GM19324 (cell line): Measurements from ENCODE around the gene DDX20.

Experiments used
- ATAC-seq: cut with Tn5 transposase; IDR thresholded peaks from one replicate; pipeline ENCODE4 v1.9.1; 2021; ENCODE audit warnings: mild to moderate bottlenecking, moderate library complexity; ENCODE audit not compliant: unreplicated experiment, low FRiP score

The DDX20 gene

DNA sequence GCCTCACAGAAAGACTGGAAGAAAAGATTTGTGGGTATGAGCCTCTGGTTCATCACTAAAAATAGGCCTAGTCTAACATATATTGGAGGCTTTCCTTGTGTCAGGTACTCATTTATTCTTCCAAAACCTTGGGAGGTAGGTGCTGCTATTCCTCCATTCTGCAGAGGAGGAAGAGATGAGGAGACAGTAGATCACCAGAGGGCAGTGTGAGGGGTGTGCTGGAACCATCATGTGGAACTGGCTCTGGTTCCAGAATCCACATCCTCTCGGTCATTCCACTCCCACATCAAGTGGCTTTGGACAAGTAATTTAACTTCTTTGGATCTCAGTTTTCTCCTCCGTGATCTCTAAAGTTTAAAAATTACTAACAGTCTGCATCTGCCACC lies 9.1 kb upstream of the DDX20 start:
- no peak for ATAC-seq

- no peak for ATAC-seq
Measured at GRCh38 chr1:111747282-111747734, 8.4 kb upstream of the DDX20 start.

- no peak for ATAC-seq
Measured at GRCh38 chr1:111747947-111748346, 7.8 kb upstream of the DDX20 start.

GRCh38 chr1:111749628-111750027 lies 6.1 kb upstream of the DDX20 start:
- no peak for ATAC-seq

- ATAC-seq: no peak
Measured at GRCh38 chr1:111750856-111751255, 4.8 kb upstream of the DDX20 start.

DNA sequence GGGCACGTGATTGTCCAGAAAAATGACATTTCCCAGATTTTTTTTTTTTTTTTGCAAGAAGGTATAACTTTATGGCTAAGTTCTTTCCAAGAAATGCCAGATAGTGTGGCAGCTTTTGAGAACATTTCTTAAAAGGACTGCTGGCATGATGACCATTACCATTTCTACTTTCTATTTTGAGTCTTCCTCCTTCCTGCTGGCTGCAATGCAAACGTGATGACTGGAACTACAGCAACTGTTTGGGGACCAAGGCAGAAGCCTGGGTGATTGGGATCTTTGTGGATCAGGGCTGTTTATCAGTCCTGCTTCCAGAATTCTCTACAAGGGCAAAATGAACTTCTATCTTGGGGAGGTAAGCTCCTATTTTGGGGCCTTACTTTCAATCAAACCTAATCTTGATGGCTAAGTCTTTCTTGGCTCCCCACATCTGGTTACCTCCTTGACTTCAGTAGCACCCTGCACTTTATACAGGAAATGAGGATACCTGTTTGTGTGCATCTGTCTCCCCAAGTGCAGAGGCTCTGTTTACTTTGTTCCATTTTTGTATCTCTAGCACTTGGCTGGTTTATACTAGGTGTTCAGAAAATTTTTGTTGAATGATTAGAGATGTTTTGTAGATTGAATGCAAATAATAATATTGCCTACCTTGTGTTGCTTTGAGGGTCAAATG lies 3.7 kb upstream of the DDX20 start:
- no peak for ATAC-seq

- peak; percentile 3 for ATAC-seq
Measured at GRCh38 chr1:111754984-111755330, 744 bp upstream of the DDX20 start.

- ATAC-seq: no peak
Measured at GRCh38 chr1:111756124-111756513, 418 bp downstream of the DDX20 start.

DNA sequence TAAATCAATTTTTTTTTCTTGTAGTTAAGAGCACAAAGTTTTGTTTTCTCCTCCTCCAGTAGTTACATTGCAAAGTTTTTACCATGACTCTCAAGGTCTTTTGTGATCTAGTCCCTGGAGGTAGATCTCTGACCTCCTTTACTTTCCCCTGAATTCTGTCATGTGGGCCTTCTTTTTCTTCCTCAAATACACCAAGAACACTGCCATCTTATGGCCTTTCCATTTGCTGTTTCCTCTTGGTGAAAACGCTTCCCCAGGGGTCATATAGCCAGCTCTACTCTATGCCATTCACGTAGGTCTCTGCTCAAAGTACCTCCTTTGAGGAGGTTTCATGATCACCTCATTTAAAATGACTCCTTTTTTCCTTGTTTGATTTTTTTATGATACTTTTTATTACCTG lies 2.7 kb downstream of the DDX20 start:
- ATAC-seq: no peak

DNA sequence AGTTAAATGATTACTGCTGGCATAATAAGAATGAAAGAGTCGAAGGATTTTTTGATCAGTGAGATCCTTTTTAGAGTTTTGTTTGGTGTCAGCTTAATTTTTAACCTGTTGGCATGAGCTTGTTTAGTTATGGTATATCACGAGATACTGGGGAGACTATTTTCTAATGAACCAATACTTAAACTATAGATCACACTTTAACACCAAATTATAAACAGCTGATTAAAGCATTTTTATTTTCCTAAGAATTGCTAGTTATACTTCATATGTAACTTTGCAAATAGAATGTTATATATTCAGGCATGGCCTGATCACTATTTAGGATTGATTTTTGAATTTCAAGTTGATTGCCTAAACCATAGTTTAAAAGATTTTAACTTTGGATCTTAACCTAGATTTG lies 6.0 kb downstream of the DDX20 start:
- ATAC-seq: no peak

- ATAC-seq: no peak
Measured at GRCh38 chr1:111762332-111762731, 6.6 kb downstream of the DDX20 start.

DNA sequence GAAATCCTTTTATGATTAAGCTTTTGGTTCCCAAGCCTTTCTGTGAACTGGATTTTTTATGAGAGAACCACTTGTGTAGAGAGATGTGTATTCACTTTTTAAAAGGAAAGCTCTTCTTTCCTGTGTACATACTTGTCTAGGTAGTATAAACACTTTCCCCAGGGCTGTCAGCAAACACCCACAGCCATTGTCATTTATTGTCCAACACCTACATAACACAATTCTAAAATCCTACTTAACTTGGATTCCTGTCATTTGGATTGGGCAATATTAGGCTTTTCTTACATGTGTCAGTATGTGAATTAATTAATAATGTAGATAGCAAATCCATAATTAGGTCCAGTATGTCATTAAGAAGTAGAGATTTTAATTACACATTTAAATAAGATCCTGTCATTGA lies 12.3 kb downstream of the DDX20 start:
- no peak for ATAC-seq

- ATAC-seq: no peak
Measured at GRCh38 chr1:111768625-111769024, 12.9 kb downstream of the DDX20 start.

- no peak for ATAC-seq
Measured at GRCh38 chr1:111769517-111770146, 13.9 kb downstream of the DDX20 start.

GRCh38 chr1:111770916-111771315 lies 15.2 kb downstream of the DDX20 start:
- no peak for ATAC-seq

DNA sequence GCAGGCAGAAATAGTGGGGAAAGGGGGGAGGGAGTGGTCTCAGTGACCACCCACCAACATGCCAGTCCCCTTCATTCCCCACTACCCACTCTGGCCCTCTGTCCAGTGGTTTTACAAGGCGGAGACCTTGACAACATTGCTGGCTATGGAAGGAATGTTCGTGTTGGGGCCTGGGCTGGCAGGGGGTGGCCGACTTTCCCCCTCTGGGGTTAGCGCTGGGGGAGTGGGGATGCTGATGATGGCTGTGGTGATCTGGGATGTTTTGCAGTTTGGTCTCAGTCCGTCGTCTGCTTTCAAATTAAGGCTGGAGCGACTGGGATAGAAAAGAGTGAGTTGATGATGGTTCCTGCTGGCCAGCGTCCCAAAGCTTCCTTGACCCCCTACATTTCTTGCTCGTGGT lies 20.3 kb downstream of the DDX20 start:
- no peak for ATAC-seq

DNA sequence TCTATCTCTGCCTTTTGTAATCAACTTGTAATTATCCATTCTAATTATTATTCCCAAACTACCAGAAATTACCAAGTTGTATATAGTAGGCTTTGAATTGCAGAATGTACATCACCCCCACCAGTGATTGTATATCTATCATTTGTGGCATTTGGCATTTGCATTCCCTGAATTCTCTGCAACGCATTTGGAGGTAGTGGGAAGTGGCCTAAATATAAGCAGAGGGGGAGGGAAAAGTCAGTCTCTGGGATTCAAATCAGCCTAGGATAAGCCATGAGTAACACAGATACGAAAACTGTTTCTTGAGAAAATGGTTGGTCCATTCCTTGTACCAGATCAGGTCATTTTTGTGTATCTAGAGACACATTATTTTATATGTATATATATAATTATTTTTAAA lies 20.7 kb downstream of the DDX20 start:
- no peak for ATAC-seq

DNA sequence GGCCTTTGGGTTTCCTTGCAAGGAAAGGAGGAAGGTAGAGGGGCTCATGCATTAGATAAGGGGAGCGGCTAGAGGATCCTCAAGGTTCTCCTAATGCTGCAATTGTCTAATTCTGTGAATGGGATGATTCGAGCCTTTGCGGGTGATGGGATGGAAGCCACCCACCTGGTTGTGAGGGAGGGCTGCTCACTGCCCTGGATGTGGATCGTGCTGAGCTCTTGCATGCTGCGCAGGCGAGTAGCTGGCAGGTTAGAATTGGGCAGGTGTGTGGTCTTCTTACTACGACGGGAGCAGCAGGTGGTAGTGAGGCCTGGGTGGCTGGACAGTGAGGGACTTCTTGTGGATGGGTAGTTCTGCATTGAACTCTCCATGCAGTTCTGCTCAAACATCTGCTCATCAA lies 21.2 kb downstream of the DDX20 start:
- ATAC-seq: no peak

DNA sequence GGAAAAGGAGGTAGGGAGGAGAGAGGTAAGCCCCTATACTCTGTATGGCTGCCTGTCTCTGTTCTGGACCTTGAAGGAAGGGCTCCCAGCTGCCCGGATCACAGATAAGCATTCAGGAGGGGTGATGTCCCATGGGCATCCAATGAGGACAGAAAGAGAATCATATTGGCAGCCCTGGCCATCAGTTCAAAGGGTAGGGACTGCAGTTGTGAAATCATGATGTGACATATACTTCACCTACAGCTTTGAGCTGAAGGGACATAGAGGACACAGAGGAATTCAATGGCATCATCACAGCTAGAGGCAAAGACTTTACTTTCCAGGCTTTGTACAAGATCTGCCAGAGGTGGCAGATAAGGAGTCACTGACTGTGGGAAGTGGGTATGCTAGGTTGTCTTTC lies 21.6 kb downstream of the DDX20 start:
- ATAC-seq: no peak

DNA sequence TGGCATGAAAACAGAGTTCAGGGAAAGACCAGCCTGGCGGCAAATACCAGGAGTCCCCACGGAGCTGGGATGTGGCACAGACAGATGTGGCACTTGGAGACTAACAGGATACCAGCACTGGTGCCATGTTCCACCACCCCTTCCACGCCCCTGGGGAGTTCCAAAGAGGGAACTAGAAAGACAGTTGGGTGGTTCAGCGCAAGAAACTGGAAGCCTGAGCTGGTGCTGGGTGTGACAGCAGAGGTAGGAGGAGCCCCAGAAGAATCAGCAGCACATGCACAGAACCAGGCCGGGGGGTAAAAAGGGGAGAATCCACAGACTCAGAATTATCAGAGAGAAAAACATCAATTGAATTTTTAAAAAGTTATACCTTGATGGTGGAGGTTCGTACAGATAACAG lies 22.4 kb downstream of the DDX20 start:
- ATAC-seq: no peak

DNA sequence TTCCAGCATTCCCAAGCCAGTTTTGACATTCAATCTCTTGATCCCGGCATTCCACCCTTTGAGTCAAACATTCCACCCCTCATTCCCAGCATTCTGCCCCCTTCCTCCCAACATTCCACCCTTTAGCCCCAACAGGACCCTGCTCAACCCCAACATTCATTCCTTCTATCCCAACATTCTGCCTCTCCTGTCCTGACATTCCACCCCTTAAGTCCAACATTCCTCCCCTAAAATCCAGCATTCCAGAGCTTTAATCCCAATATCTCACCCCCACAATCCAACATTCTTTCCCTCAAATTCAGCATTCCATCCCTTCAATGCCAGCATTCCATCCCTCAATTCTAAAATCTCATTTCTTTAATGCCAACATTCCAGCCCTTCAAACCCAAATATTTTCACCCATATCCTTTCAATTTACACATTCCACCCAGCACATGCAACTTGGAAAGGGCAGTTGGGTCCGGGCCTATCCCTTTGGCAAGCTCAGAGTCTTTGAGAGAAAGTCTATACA lies 22.9 kb downstream of the DDX20 start:
- no peak for ATAC-seq

GRCh38 chr1:111779546-111779945 lies 23.8 kb downstream of the DDX20 start:
- ATAC-seq: no peak
